Islet precursor cell (in vitro differentiated cells): ENCODE data around the gene PEMT.

Source experiments
- DNase-seq: peaks from one replicate; pipeline ENCODE4 v3.0.0-alpha.2; 2018

PEMT gene

DNA sequence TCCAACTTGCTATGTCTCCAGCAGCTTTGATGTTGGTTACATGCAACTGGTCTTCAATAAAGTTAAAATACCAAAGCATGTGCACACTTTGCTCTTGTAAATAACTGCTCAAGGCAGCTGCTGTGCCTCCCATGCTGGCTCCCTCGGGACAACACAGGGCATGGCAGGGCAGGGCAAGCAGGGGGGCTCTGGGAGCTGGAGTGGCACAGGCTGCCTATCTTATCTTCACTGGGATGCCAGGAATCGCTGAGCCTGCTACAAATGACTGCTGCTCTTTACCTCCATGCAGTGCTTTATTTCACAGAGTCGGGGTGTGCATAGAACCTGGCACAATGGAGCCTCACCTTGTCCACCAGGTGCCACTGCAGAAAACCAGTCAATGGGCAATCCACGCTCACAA is 21.8 kb downstream of the PEMT start:
- DNase-seq = no peak

DNA sequence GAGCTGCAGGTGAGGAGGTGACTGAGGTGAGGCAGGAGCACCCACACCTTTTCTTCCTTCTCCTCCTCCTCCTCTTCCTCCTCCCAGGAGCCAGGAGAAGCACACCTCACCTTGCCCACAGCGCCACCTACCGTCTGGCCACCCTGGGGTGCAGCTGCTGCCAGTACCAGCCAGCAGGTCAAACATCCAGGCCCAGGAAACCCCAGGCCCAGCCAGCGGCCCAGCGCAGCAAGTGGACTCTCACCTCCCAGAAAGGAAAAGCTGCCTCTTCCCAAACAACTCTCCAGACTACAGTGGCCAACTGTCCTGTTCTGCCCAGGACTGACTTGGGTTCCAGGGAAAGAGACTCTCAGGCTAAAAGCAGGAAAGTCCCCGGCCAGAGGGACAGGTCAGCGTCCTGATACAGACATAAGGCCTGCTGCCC is 22.7 kb downstream of the PEMT start:
- peak; percentile 93 for DNase-seq

DNA sequence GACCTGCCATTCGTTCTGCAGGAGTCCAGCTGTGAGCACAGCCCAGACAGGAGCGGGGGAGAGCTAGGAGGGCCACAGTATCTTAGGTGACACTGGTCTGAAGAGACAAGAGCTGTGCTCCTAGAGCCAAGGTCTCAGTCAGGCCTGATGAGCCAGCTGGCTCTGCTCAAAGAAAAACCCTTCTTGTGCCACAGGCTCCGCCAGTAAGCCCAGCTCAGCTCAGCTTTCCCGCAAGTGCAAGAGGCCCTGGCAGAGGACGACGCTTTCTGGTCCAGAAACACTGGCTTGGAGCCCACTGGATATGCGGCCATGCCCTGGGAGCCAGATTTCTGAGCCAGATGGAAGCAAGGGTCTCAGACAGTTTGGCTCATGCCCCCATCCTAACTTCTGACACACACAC is 23.9 kb downstream of the PEMT start:
- DNase-seq = no peak

DNA sequence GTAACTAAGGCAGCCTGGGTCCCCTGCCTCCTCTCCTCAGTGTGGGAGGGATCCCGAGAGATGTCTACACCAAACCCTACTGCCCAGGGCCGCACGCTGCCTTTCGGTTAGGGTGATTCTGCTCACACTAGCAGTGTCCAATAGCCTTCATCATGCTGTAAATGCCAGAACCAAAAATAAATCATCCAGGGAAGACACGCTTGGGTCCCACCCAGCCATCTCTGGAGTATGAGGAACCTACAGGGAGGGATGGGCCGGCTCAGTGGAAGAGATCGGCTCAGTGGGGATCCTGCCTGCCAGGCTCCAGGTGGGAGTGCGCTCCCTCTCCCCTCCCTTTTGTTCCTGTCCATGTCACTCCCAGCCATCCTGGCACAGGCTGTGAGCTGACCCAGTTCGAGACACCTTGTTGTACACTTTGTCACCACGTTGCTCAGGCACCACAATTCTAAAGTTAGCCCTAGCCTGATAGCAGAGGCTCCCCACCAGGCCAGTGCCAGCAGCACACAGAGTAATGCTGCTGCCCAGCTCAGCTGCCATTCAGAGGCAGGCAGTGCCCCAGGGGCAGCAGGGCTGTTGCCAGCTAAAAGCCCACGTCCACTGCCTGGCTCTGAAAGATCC is 24.5 kb downstream of the PEMT start:
- no peak for DNase-seq

DNA sequence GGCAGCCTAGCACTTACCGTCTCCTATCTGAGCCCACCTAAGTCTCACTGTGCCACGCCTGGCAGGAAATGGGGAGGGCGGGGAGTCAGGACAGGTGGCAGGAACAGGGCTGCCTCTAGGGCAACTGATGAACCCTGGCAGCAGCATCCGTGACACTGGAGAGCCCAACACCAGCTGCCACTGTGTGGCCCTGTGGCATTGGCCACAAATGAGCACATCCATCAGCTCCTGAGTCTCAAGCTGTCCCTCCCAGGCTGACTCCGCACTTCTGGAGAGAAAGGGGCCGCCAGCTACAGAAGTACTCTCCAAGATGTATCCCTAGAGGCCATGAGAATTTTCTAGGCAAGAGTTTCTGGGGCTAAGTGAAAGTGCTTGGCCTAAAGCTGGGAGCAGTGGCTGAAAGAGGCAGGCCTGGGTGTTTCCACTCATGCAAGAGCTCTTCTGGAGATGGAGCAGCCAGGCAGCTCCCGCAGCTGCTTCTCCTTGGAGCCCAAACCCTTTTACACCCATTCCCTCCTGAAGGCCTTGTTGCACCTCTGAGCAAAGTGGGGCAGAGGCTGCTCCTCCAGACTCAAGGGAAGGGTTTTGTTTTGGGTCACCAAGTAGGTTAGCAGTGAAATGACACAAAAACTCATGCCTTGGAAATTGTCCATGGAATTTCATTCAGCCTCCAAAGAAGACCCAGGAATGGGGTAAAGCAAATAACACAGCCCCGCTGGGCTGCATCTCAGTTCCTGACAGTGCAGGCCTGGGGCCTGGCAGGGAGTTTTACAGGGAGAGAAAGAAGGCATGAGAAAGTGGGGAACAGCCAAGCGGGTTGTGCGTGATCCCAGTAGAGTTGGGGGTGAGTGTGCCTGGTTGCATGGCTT is 25.8 kb downstream of the PEMT start:
- DNase-seq = no peak

DNA sequence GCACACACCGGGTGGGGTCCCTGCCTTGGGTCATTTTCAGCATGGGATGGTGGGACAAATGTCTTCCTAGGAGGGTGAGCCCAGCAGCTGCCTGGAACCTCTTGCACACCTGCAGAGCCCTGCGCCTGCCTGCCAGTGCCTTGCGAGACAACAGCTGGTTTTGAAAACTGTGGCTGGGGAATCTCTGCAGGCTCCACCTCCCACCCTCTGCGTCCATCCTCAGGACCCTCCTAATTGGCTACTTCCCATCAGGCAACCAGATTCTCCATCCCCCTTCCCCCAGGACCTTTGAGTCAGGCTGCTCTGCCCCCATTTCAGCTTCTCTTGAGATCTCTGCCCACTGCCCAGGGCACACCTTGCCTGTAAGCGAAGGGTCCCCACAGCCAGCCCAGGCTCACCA is 26.6 kb downstream of the PEMT start:
- peak; percentile 73 for DNase-seq

DNA sequence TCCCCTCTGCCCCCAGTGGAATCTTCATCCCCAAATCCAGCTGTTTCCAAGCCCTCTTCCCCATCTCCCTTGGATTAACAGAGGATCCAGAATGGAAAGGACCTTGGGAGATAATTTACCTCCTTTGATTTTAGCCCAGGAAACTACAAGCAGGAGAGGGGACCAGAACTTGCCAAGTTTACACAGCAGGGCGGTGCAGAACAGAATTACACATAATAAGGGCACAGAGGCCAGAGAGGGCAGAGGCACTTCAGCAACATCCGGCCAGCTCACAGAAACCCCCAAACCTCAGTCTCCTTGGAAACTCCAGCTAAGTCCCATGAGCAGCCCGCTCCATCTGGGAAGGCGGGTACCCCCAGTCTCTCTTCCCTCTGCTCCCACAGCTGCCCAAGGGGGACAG is 27.2 kb downstream of the PEMT start:
- no peak for DNase-seq

DNA sequence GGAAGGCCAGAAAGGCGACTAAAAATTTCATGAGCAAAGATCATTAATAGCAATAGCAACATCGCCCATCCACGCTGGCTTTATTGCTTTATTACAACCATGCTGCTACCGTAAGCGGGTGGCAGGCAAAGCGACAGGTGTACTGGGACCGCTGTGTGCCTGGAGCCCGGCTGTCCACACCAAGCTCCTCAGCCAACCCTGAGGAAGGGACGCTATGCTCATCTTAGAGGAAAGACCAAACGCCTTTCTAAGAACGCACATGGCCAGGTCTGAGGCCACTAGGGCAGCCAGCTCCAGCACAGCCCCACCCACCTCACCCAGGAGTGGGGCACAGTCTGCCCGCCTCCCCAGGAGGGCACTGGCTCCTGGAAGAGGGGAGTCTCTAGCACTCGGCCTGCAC is 28.0 kb downstream of the PEMT start:
- no peak for DNase-seq

DNA sequence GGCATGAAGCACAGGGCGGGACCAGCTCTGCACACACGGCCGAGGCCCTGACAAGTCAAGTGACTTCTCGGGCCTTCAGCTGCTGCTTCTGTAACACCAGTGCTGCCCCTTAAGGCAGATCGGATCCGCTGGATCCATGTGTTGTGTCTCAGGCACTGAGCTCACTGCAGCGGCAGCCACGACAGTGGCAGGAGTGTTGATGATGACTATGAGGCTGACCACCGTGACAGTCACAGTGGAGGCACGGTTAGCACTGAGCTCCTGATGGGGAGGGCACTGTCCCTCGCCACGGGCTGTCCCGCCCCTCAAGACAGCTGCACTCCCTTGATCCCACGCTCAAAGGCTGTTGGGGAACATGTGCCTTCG is 29.4 kb downstream of the PEMT start:
- DNase-seq = no peak

DNA sequence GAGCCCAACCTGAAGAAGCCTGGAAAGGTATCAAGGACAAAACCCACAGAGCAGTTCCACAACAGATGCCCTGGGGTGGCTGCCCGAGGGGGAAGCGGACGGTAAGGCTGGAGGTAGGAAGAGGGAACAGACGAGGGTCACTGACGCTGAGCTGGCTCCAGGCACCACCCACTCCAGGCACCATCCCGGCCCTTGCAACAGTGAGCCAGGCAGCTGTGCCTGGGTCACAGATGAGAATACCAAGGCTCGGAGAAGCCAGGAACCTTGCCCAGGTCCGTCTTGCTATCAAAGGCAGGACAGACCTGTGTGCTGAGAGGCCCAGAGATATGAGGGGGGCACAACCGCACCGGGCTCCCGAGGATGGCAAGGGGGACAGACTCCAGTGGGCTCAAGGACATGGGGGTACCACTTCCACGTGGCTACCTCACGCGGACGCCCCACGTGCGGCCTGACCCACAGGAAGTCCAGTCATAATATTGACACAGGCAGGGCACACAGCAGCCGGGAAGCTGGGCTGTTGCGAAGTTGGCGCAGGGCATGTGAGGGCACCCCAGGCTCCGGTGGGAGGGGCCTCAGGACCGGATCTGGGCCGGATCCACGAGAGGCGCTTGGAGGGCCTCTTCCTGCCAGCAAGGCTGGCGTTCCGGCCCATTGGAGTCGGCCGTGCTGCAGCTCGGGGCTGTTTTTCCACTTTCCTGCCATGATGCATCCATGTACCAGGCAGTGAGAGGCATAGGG is 29.9 kb downstream of the PEMT start:
- no peak for DNase-seq

DNA sequence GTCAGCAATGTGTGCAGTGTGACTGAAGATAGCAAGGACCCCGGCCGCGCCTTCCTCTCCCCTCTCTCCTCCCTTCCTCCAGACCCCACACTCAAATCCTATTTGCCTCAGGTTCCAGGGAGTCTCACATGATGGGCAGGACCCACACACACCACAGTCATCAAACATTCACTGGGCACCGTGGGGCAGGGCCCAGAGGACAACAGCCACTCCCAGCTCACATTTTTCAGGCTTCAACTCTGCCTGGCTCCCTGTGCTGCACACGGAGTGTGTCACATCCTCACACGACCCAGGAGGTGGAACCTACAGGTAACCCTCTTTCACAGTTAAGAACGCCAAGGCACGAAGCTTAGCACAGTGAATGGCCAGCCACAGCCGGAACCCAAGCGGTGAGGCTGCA is 30.5 kb downstream of the PEMT start:
- no peak for DNase-seq

DNA sequence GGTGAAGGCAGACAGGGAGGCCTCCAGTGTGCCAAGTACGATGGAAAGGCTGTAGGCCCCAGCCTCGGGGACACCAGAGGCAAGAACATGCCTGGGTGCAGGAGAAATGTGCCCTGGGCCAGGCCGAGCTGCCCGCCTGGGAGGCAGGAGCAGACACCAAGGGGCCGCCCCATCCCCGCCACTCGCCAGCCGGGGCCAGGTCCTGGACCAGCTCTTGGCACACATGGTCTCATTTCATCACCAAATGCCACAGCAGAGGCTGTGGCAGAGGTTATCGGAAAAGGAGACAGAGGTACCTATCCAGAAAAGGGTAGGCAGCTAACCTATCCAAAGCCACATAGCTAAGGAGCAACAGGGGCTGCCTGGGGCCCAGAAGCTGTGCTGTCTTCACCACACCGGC is 31.3 kb downstream of the PEMT start:
- no peak for DNase-seq

DNA sequence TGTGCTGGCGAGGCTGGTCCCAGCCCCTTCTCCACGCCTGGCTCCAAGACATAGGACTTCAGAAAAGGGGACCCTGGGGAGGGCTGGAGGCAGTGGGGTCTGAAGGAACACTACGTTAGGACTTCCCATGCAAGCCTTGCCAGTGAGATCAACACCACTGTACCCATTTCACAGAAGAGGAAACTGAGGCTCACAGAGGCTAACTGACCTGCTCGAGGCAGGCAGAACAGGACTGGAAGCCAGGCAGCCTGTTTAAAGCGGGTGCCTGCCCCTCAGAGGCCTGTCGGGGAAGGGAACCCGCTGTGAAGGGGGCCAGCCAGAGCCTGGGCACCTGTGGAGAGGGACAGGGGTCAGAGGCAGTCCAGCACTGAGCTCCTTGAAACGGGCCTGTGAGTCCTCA is 32.3 kb downstream of the PEMT start:
- DNase-seq = no peak

DNA sequence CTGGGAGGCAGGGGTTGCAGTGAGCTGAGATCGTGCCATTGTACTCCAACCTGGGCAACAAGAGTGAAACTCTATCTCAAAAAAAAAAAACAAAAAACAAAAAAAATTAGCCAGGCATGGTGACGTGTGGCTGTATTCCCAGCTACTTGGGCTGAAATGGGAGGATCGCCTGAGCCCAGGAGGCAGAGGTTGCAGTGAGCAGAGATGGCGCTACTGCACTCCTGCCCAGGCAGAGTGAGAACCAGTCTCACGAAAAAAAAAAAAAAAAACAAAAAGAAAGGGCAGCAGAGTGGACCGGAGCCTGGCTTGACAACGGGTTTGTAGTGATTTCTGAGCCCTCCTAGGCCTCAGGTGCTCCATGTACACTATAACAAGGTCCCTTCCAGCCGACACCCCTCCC is 33.1 kb downstream of the PEMT start:
- DNase-seq = no peak

DNA sequence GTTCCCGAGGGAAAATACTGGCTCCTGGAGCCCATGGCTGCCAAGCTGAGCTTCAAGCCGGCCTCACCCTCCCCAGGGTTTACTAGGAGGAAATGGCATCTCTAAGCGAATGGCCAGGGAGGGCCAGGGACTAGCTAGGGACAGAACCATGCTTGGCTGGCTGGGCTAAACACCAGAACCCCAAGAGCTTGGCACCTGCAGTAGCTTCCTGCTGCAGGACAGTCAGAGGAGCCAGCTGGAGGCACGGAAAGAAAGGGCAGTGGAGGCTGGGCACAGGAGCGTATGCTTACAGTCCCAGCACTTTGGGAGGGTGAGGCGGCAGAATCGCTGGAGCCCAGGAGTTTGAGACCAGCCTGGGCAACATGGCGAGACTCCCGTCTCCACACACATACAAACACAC is 33.7 kb downstream of the PEMT start:
- no peak for DNase-seq

DNA sequence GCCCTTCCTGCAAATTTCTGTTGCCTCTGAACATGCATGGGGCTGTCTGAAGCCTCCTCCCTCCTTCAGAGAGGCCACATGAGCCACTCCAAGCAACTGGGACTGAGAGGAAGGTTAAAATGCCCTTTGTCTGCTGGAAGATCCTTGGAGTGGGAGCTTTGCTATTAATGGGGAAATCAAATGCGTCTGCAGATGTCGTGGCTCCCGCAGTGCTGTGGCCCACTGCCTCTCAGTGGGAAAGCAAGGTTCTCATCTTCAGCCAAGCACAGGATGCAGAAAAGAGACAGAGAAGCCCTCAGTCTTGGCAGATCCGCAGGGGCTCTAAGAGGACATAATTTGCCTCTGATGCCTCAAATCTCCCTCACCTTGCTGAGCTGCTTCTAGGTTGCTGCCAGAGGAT is 34.8 kb downstream of the PEMT start:
- DNase-seq = no peak

DNA sequence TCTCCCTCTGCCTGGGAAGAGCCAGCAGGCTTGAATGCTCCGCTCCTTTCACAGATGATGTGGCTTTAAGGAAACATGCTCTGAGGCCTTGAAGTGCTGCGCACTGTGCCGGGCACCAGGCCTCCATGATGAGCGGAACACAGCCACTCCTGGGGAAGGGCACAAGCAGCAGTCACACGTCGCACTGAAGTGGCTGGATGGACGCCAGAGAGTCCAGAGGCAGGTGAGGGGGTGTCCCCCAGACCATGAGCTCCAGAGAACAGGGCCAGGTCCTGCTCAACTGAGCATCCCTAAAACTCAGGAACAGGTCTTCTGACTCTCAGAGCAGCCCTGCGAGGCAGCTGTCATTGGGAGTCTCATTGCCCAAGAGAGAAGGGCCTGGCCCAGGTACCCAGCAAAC is 35.6 kb downstream of the PEMT start:
- no peak for DNase-seq

DNA sequence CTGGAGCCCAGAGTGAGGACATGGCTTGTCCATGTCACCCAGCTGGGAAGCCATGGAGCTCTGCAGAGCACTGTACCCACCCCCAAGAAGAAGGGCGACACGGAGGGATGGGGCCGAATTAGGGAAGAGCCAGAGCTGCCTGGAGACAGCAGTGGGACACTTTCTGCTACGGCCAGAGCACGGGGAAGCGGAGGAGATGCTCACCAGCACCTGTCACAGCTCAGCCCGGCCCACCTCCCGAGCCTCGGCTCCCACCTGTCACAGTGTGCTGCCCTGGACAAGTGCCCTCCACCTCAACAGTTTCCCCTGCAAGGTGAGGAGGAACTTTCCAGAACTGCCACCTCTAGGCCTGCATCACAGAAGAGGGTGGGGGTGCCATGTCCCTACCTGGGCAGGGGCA is 36.4 kb downstream of the PEMT start:
- DNase-seq = no peak

DNA sequence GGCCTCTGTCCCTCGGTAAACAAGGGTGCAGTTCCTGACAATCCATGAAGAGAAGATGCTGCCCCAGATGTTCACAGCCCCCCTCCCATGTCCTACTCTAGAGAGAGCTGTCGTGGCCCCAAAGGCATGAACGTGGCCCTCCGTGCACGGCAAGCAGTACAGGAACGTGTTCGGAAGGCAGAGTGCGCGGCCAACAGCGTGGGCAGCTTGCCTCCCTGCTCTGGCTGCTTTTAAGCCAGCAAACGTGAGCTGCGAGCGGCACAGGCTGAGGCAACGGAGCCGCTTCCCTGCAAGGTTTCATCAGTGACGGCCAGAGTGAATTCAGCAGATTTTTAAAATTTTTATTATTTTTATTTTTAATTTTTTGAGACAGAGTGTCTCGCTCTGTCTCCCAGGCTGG is 37.2 kb downstream of the PEMT start:
- DNase-seq = no peak

DNA sequence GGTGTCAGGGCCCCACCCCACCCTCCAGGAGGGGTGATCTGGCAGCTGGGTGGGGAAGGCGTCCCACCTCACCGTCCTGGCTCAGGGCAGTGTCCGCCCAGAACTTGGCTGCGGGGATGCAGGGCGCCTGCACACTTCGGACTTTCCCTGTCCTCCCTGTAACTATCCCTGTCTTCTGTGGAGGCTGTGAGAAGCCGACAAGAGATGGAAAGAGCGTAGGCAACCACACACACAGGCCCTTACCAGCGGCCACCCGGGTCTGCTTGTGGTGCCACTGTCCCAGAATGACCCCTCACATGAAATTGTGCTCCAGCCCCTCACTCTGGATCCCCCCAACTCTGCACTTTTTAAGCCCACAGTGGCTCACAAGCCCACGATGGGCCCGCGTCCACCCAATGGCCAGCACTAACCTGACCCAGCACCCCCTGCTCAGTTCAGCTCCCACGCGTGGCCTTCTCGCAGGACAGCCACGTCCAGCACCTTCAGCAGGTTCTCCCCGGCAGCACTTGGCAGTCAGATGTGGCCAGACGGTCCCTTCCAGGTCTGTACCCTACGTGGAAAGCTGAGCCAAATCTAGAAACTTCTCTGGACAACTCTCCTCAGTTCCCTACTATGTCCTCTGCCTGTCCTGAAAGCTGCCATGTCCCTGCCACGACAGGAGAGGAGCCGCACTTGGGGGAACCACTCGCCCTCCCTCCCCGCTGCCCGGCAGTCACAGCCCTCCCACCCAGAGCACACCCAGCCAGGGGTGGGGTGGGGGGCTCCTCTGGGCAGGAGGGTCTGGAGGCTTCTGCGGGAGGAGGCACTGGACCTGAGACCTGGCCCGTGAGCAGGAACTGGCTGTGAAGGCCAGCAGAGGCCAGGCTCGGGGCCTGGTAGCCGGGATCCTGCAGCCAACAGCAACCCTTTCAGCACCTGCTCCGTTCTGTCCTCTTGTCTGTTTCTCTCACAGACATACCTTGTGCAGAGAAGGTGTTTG is 38.0 kb downstream of the PEMT start:
- DNase-seq = no peak

DNA sequence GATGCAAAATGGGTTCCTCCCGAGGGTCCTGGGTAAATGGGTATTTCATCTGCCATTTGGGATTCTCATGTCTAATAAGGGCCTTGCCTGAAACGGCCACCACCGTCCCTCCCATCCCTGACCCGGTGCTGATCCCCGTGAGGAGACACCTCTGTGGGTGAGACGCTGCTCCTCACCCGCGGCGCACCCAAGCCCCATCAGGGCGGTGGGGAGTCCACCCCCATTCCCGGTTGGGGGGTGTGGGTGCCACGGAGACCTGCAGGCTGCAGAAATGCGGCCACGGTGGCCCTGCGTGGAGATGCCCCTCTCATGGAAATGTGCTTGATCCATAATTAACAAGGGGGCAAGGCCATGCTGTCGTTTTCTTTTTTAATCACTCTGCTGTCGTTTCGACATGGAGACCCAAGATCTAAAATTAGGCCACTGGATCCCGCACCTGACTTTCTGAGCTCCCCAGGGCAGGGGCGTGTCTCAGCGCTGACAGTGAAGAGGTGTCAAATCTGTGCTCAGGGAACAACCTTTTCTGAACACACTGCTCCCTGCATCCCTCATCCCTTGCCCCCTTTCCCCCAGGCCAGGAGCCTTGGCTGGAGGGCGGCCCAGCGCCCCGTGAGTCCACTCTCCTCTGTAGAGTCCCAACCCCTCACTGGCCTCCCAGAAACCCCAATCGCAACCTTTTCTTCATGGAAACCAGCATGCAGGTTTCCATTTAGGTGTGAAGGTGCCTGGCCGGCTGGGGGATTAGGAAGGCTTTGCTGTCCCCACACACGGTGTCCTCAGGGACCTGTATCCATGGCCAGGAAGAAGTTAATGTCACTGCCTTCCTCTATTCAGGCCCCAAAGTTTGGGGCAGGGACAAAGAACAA is 38.9 kb downstream of the PEMT start:
- DNase-seq = no peak

DNA sequence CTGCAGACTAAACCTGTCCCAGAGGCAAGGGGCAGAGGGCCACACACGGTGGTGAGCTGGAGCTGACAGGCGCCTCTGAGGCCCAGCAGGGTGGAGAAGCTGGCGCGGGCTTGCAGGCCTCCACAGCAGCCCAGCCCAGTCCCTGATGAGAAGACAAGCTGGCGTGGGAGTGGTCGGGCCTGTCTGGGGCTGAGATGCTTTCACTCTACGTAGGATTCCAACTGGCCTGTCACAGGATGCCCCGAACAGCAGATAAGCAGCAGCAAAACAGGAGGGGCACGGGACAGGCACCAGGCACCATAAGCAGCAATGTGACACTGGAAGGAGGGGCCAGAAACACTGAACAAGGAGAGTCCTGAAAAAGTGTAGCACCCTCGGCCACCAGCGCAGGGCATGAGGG is 40.1 kb downstream of the PEMT start:
- peak; percentile 88 for DNase-seq
